Kidney tubule cell (primary cell): Measurements from ENCODE around the gene RAD51B.
"Not testable (repeated sequence)": the region's sequence is repeated elsewhere in the genome, so short reads cannot be mapped to it uniquely, and the experiment has no call there.

Experiments
- DNase-seq: peaks from one replicate; pipeline ENCODE4 v3.0.0-alpha.2; 2018; ENCODE audit warnings: low spot score

RAD51B gene

DNA sequence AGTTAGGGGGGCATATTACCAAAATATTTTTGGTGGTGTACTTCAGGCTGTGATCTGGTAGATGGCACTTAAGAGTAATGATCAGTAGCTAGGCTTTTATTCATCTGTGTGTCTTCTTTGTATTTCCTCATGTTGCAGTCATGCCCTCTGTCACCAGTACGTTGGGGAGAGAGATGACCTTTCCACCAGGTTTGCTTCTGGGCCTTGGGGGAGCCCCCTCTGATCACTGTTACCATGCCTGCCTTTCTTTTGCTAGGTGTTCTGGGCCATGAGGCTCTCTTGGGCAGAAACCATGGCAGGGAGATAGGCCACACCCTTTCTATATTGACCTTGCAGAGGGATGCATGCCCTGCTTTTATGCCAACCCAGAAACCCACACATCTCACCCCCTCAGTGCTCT, 208.5 kb downstream of the RAD51B start:
- no peak for DNase-seq

DNA sequence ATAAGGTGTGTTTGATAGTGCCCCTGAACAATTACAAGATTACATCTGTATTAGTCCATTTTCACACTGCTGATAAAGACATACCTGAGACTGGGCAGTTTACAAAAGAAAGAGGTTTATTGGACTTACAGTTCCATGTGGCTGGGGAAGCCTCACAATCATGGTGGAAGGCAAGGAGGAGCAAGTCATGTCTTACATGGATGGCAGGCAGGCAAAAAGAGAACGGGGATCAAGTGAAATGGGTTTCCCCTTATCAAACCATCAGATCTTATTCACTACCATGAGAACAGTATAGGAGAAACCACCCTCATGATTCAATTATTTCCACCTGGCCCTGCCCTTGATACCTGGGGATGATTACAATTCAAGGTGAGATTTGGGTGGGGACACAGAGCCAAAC, 211.4 kb downstream of the RAD51B start:
- DNase-seq: not testable (repeated sequence)

DNA sequence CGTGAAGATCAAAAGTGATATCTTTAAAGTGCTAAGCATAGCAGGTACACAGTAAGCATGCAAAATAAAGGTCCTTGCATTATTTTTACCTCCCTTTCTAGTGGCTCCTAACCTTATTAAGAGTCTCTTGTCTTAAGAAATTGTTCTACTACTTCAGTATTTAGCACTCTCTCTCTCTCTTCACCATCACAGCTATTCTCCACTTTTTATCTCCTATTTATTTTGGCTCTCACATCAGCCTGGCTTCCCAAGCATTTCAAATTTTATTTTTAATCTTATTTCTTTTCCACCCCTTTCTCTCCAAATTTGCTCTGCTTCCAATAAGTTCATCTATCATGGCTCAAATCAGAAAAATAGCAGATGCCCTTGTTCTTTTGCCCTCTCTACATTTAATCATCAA, 212.6 kb downstream of the RAD51B start:
- no peak for DNase-seq

DNA sequence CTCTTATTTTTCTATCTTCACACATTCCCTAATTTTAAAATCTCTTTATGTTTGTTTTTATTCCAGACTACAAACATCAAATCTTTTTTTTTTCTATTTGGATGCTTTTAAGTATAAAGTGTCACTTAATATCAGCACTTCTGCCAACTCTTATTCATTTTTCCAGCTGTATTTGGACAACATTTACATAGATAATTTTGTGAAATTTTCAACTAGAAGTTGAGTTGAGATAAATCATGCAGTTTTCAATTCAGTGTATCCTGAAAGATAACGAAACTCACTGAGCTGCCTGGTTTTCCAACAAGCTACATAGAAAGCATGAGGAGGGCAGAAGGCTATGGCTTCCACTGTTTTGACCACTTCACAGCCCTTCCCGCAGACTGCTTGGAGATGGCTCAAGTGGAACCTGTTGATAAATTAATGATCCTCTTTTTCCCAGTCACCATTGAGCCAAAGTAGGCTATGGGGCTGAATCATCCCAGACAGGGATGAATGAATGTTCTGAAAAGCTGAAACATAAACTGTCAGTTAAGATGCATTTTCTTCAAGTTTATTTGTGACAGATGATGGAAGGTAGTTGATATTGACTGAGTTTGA, 213.9 kb downstream of the RAD51B start:
- DNase-seq: peak; percentile 40

DNA sequence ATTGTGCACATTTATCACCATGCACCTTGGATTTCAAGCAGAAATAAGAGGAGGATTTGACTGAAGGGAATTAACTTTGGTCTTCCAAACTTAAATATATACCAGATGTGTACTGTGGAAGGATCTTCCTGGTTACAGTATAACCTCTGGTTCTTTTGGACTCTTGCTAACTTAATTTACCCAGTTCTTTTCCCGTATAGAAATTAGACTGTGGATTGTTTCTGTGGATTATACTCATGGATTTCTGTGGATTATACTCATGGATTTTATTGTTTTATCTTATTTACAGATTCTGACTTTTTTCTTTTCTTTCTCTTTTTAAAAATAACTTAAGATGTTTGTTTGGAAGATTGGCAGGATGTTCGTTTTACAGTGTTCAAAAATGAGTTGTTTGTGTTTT, 215.3 kb downstream of the RAD51B start:
- DNase-seq: no peak

DNA sequence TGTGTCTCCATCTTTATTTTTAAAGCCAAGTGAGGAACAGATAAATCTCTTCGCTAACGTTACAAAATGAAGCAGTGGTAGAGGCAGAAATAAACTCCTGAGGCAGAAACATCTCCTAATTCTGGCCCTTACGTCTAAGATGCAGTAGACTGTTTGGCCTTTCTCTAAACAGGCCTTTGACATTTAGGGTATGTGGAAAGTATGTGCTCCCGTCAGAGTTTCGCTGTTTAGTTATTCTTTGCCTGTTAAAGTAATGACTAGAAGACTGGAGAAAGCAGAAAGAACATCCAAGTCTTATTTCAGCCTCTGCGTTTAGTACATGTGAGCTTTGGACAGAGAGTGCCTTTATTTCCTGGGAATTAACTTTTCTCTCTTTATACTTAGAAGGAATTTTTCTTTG, 216.6 kb downstream of the RAD51B start:
- no peak for DNase-seq

DNA sequence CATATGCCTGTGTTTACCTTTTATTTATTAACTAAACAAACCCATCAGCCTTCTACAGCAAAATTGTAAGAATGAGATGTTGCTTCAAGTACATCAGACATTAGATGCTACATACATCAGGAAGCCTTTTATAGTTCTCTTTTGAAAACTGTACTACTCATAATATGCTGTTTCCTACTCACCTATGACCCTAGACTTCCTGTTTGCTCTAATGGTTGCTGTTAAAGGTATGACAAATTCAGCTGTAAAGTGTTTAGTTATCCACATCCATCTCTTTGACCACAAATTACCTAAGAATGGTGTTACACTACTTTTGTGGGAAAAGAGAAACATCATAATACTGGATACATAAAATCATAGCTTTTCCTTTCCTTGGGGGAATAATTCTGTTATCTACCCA, 220.0 kb downstream of the RAD51B start:
- DNase-seq: peak; percentile 15

DNA sequence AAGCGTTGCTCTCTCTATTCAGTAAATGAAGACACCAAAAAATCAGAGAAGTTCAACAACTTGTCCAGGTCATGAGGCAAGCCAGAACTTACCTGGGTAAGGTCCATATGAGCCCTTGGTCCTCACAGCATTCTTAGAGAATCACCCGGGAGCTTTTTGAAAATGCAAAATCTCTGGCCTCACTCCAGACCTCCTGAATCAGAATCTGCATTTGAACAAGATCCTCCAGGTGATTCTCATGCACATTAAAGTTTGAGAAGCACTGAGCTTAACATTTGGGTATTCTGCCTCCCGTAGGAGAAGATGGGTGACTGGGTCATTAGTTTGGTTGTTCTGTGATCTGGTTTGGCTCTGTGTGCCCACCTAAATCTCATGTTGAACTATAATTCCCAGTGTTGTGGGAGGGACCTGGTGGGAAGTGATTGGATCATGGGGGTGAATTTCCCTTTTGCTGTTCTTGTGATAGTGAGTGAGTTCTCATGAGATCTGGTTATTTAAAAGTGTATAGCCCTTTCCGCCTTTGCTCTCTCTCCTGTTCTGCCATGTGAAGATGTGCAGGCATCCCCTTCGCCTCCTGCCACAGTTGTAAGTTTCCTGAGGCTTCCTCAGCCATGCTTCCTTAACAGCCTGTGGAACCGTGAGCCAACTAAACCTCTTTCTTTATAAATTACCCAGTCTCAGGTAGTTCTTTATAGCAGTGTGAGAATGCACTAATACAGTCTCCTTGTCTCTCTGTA, 221.2 kb downstream of the RAD51B start:
- DNase-seq: no peak

DNA sequence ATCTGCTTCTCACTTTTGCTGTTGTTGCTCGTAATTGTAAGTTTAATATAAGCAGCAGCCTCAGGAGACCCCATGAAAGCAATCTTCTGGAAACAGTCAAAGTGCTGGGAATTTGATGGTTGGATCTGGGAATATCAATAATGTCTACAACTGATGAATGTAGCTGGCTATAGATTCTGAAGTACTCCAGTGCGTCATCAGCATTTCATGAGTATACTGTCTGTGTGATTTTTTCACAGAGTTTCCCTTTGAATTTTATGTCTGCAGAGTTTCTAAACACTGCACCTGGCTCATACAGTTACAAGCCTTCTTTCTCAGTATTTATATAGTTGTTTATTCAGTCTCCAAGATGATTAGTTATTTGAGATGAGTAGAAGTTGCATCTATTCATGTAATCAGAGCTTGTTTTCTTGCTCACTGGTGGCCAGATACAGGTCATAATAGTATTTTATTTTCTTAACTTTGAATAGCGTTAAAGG, 222.3 kb downstream of the RAD51B start:
- DNase-seq: no peak

DNA sequence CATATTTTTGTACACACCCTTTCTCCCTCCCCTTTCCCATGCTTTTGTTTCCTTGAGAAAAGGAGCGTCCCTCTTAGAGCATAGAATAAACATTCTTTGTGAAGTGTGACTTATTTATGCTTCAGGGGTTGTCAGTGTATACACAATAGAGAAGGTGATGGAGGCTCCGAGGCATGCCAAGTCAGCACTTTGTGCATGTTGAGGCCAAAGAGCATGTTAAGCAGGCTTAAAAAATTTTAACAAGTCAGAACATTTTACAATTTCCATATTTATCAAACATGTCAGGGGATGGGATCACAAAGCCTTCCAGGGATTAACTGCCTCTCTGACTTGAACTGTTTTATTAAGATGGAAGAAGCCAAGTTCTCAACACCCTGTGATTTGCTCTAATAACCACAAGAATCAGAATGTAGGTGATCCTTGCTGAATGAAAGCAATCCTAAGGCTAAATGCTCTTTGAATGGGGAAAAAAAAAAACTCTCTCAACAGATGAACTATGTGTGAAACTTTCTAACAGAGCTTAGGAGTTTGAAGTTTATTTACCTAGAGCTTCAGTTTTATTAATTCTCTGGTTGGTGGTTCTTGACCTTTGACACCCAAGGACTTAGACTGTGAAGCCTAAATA, 223.1 kb downstream of the RAD51B start:
- peak; percentile 4 for DNase-seq

DNA sequence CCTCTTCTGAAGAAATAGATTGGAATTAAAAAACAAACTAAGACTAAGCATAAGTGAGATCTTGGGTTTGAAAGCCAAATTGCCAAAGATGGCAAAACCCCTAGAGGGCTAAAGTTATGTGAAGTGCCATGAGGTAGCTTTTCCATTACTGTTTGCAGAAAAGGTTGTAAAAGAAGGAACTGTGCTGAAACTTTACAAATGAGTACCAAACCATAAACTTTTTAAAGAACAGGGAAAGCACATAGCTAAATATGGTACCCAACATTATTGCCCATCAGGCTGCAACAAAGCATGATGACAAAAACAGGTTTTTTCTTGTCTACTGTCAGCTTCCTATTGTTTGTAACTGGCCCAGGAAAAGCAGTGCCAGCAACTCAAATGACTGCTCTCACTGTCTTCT, 224.2 kb downstream of the RAD51B start:
- no peak for DNase-seq

DNA sequence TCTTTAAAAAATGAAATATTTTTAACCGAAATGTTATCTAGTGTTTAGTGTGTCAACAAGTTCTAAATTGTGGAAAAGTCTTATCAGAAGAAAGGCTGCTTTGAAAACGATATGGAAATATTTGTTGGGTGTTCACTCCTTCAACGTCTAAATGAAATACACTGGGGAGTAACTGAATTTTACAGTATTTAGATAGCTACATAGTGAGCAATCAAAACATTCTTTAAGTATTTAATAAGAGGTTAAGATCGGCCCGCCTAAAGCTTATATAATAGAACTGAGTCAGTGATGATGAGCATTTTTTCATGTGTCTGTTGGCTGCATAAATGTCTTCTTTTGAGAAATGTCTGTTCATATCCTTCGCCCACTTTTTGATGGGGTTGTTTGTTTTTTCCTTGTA, 228.3 kb downstream of the RAD51B start:
- no peak for DNase-seq

DNA sequence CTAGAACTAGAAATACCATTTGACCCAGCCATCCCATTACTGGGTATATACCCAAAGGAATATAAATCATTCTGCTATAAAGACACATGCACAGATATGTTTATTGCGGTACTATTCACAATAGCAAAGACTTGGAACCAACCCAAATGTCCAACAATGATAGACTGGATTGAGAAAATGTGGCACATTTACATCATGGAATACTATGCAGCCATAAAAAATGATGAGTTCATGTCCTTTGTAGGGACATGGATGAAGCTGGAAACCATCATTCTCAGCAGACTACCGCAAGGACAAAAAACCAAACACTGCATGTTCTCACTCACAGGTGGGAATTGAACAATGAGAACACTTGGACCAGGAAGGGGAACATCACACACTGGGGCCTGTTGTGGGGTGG, 229.2 kb downstream of the RAD51B start:
- DNase-seq: not testable (repeated sequence)

DNA sequence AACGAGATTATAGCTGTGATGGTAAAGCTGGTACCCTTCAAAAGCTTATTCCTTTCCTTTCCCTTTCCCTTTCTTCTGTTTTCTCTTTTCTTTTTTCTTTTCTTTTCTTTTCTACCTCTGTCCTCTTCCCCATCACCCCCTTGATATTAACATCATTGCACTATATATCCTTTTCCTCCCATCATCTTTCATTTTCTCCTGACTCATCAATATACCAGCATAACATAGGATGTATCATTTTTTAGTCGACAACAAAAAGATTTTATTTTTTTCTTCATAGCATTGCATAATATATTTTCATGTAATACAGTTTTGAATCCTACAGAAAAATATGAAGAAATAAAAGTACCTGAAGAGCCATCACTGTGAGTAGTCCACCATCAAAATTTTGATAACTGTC, 230.6 kb downstream of the RAD51B start:
- no peak for DNase-seq

DNA sequence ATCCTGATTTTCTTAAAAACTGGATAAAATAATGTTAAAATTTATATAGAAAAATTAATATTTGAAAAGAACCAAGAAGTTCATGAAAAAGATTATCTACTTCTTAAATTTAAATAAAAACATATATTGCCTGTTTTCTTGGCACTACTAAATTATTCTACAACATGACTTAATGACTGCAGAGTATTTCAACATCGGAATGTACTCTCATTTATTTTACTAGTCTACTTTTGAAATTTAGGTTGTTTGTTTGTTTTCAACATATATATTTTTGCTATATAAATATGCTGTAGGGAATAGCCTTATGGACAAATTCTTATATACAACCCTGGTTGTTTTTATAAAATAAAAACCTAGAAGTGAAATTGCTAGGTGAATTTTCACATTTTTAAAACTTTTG, 231.6 kb downstream of the RAD51B start:
- DNase-seq: no peak

DNA sequence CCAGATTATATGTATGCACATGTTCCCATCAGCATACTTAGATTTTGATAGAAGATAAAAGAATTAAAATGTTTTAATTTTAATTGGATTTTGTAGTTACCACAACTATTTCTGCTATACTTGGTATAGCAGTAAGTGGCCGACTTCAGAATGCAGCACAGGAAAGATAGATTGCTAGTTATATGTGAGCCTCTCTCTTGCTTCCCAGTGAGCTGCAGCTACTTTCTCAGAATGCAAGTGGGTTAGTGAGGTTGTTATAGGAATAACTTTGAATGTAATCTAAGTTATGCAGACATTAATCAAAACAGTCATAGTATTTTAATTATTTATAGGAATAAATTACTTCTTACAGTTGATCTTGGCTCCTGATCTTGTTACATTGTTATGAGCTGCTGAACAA, 240.6 kb downstream of the RAD51B start:
- DNase-seq: no peak

DNA sequence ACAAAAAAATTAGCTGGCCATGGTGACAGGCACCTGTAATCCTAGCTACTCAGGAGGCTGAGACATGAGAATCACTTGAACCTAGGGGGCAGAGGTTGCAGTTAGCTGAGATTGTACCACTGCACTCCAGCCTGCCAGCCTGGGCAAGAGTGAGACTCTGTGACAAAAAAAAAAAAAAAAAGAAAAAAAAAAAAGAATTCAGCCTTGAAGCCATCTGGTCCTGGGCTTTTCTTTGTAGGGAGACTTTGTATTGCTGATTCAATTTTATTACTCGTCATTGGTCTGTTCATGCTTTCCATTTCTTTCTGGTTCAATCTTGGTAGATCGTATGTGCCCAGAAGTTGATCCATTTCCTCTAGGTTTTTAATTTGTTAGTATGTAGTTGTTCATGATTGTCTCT, 243.1 kb downstream of the RAD51B start:
- DNase-seq: no peak

DNA sequence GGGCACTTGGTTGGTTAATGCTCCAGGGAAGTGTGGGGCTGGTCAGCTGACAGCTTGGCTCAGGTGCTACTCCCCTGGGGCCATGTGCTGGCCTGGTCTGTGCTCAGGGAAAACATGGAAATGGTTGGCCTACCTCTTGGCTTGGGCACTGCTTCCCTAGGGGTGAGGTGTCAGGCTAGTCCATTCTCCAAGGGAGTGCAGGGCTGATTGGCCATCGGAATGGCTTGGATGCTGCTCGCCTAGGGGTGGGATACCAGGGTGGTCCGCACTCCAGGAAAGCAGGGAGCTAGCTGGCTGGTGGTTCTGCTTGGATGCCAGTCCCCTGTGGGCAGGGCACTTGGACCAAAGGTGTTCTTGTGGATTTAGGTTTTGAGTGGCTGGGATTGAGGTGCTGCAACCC, 245.7 kb downstream of the RAD51B start:
- no peak for DNase-seq

DNA sequence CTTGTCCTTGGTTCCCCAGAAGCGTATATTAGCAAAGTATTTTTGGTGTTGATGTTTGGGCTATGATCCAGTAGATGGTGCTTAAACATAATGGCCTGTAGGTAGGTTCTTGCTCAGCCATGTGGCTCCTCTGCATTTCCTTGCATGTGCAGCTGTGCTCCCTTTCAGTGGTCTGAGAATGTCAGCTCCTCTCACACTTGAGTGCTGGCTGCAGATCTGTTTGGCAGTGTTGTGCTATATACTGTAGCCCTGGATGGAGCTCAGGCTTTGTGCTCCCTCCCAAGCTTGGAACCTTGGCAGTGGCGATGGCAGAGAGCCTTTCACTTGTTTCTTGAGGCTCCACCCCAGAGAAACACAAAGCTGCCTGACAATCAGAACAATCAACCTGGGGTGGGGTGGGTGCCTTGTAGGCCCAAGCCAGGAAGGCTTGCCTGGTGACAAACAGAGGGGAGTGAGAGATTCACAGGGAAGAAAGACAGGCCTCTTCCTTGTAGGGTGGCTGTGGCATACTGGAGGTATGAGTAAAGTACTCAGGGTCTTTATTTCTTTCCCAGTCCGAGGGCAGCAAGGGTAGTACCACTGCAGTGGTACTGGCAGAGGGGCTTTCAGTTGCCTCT, 255.3 kb downstream of the RAD51B start:
- DNase-seq: no peak

DNA sequence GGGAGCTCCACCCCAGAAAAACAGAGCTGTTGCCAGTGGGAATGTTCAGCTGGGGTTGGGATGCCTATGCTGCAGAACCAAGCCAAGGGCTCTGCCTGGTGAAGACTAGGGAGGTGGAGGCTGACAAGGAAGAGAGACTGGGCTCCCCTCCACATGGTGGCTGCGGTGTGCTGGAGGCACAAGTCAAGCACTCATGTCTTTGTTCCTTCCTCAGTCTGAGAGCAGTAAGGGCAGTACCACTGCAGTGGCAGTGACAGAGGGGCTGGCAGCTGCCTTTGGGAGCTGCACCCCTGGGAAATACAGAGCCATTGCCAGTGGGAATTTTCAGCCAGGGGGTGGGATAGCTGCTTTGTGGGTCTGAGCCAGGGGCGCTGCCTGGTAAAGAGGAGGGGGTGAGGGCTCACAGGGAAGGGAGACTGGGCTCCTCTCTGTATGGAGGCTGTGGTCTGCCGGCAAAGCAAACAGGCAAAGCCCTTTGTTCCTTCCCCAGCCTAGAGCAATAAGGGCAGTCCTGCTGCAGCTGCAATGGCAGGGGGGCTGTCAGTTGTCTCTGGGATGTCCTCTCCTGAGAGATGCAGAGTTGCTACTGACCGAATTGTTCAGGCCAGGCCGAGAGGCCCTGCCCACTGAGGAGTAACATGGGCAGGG, 255.9 kb downstream of the RAD51B start:
- no peak for DNase-seq

DNA sequence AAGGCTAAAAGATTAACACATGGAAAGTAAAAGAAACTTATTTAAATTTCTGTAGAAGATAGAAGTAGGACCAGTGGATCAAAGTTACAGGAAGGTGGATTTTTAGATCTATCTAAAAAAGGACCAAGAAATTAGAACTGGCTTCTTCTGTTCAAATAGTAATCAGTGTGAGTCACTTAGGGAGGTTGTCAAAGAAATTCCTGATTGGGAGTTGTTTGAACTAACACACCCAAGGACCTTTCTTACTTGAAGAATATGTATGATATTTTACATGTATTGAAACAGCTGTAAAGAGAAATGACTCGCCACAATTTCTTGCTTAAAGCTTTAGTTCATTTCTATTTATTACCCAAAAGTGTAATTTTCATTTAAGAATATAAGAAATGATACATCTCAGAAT, 256.9 kb downstream of the RAD51B start:
- DNase-seq: peak; percentile 26

DNA sequence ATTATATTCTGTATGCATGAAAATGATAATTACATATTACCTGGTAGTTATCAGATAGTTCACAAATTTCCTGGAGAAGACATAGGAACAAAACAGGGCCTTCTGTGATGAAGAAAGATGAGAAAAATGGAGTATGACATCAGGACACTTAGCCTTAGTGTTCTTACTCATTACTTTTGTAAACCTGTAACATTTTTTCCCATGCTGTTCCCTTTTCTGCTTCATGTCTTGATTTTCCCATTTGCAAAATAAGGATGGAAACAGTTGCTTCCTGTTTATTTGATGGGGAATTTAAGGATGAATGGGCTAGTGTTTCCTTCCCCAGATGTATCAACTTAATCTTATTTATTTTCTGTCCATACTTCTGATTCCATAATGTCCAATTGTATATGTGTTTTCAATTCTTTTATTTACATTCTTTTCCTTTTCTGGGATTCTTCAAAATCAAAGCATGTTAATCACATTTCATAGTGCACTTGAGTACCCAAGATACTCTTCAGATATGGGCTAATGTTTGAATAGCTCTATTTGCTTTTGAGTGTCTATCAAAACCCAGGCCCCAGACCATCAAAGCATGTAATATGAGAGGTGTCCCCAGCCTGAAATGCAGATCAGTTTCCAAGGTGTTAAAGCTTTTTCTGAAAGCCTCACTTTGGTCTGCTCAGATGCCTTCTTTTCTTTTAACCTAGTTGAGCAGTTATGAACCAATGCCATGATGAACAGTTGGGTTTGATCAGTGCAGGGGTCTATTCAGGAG, 260.5 kb downstream of the RAD51B start:
- DNase-seq: no peak
